GM10248 (cell line): ENCODE data around the gene STON2.

Experiments
- CTCF ChIA-PET: fragments of 300-600 bp; sonication (Branson Sonifier 250); formaldehyde crosslinking; extraction: SDS; loops from one replicate; lab custom pipeline; 2021; ENCODE audit warnings: antibody characterized with exemption; lab: Yijun Ruan, JAX
- POLR2A ChIA-PET: fragments of 350-650 bp; sonication (Branson Sonifier 250); formaldehyde crosslinking; extraction: SDS; loops from one replicate; lab custom pipeline; 2020; ENCODE audit warnings: antibody characterized with exemption; lab: Yijun Ruan, JAX
- DNase-seq: peaks from one replicate; pipeline ENCODE4 v3.0.0; 2012; ENCODE audit errors: extremely low spot score
- TF ChIP-seq, protein P1 (sequence below): IDR thresholded peaks from 2 replicates; pipeline ENCODE4 v1.5.1; 2012; ENCODE audit warnings: mild to moderate bottlenecking, low read depth; ENCODE audit errors: extremely low read depth, missing control alignments, control extremely low read depth

Gene STON2

DNA sequence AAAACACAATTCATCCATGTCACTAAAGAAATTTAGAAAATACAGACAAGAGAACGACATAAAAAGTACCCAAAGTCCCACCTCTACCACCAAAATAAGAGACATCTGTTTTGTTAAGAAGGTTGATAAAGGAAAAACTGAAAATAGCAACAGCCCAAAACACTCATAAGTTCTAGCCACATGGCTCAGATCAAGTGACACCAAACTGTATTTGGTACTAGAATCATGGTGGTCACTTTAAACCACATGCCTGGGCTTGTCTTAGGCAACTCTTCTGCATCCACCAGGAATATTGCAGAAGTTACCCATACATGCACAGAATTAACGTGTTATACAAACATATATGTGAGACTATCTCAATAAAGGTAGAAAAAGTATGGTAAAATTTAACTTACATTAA is 101.2 kb downstream of the STON2 start:
- POLR2A ChIA-PET, result no interaction called here
- CTCF ChIA-PET, result no interaction called here
- TF ChIP-seq, protein P1, sequence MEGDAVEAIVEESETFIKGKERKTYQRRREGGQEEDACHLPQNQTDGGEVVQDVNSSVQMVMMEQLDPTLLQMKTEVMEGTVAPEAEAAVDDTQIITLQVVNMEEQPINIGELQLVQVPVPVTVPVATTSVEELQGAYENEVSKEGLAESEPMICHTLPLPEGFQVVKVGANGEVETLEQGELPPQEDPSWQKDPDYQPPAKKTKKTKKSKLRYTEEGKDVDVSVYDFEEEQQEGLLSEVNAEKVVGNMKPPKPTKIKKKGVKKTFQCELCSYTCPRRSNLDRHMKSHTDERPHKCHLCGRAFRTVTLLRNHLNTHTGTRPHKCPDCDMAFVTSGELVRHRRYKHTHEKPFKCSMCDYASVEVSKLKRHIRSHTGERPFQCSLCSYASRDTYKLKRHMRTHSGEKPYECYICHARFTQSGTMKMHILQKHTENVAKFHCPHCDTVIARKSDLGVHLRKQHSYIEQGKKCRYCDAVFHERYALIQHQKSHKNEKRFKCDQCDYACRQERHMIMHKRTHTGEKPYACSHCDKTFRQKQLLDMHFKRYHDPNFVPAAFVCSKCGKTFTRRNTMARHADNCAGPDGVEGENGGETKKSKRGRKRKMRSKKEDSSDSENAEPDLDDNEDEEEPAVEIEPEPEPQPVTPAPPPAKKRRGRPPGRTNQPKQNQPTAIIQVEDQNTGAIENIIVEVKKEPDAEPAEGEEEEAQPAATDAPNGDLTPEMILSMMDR, result no peak
- no peak for DNase-seq

GRCh38 chr14:81298122-81298521 is 102.0 kb downstream of the STON2 start:
- DNase-seq, result no peak
- ChIA-PET POLR2A (no interaction called here), CTCF (interaction anchor here (2.2 kb wide), 1 partner anchor 29 kb away, joined by 6 read pairs; no protein-coding TSS in a partner anchor)
- TF ChIP-seq, protein P1, result no peak

GRCh38 chr14:81295958-81296923 is 103.9 kb downstream of the STON2 start:
- CTCF ChIA-PET, result interaction anchor here (1.4 to 2.2 kb wide), 3 partner anchors 11 to 124 kb away, joined by 4 to 6 read pairs (median 4); no protein-coding TSS in a partner anchor
- POLR2A ChIA-PET, result no interaction called here
- TF ChIP-seq, protein P1, result no peak
- no peak for DNase-seq

- CTCF ChIA-PET, result interaction anchor here (1.0 to 1.5 kb wide), 3 partner anchors 13 to 26 kb away, joined by 3 to 4 read pairs (median 3); no protein-coding TSS in a partner anchor
Observed at GRCh38 chr14:81289516-81289915, 110.6 kb downstream of the STON2 start.

GRCh38 chr14:81286574-81287370 is 113.4 kb downstream of the STON2 start:
- DNase-seq, result no peak
- CTCF ChIA-PET, result interaction anchor here (0.8 kb wide), 1 partner anchor 178 kb away, joined by 3 read pairs; no protein-coding TSS in a partner anchor
- TF ChIP-seq, protein P1, result no peak
- POLR2A ChIA-PET, result no interaction called here

More at GRCh38 chr14:81289516-81289915, 110.6 kb downstream of the STON2 start:
- POLR2A ChIA-PET, result no interaction called here
- TF ChIP-seq, protein P1, result no peak
- no peak for DNase-seq

DNA sequence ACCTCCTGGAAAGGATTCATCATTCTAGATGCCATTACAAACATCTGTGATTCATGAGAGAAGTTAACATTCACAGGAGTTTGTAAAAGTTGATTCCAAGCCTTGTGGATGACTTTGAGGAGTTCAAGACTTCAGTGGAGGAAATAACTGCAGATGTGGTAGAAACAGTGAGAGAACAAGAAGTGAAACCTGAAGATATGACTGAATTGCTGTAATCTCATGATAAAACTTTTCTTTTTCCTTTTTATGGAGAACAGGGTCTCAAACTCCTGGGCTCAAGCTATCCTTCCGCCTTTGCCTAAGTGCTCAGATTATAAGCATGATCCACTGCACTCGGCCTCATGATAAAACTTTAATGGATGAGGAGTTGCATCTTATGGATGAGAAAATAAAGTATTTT is 114.9 kb downstream of the STON2 start:
- ChIA-PET POLR2A (no interaction called here), CTCF (no interaction called here)
- TF ChIP-seq, protein P1, result no peak
- no peak for DNase-seq
